Measurements from ENCODE around the gene AAGAB.

DNA sequence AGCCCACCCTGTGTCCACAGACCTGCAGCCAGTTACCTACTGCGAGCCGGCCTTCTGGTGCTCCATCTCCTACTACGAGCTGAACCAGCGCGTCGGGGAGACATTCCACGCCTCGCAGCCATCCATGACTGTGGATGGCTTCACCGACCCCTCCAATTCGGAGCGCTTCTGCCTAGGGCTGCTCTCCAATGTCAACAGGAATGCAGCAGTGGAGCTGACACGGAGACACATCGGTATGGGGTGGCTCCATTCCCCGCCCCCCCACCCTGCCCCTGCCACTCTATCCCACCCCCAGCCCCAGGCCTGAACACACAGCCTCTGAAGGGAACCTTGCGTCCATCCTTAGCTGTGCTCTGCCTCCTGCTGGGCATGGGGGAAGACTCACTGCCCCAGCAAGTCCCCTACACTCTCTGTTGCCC, 73.2 kb downstream of the AAGAB start:
- TF ChIP-seq CTCF (IDR thresholded peaks at IDR 0.05; ENCODE audit: insufficient read depth, low read length, poor library complexity, severe bottlenecking) (no peak), EZH2phosphoT487 (conservative IDR thresholded peaks at IDR 0.05; ENCODE audit: low read length) (no peak)

Data from SU-DHL-6 (cell line).